Liver (tissue), 9 donors: ENCODE results near the gene ATP11B. TPM values are rescaled to one million over a fixed set of nuclear protein-coding genes. Genes with fewer than 3 reads are reported as not detected.

Experiments
- DNase-seq: peaks from one replicate; pipeline ENCODE4 v3.0.0-alpha.2; 2017; ENCODE audit warnings: low spot score
- H3K27ac ChIP-seq, 2 donors: one replicate each; pipeline ENCODE4 v1.7.0; 2013; ENCODE audit warnings: inconsistent platforms in 2 of 2, low read length in 2 of 2, control low read depth in 1 of 2, low read depth in 1 of 2, mild to moderate bottlenecking in 1 of 2
- H3K27me3 ChIP-seq, 4 donors: one replicate each; pipeline versions ENCODE4 v1.6.1 to v1.7.0; 2013; ENCODE audit warnings: low read length in 3 of 4, inconsistent platforms in 1 of 4, mild to moderate bottlenecking in 1 of 4, moderate library complexity in 1 of 4; ENCODE audit not compliant: control insufficient read depth in 4 of 4, insufficient read depth in 4 of 4
- H3K36me3 ChIP-seq, 4 donors: one replicate each; pipeline versions ENCODE4 v1.6.1 to v1.7.0; 2013; ENCODE audit warnings: low read length in 3 of 4, mild to moderate bottlenecking in 3 of 4, low read depth in 1 of 4, moderate library complexity in 1 of 4; ENCODE audit not compliant: control insufficient read depth in 4 of 4, insufficient read depth in 3 of 4
- H3K4me1 ChIP-seq, 4 donors: one replicate each; pipeline versions ENCODE4 v1.6.1 to v1.7.0; 2013; ENCODE audit warnings: low read length in 3 of 4, mild to moderate bottlenecking in 3 of 4, moderate library complexity in 1 of 4; ENCODE audit not compliant: control insufficient read depth in 4 of 4, insufficient read depth in 4 of 4
- H3K4me3 ChIP-seq, 3 donors: one replicate each; pipeline versions ENCODE4 v1.6.1 to v1.7.0; 2013; ENCODE audit warnings: low read length in 3 of 3, control low read depth in 1 of 3, low read depth in 1 of 3, mild to moderate bottlenecking in 1 of 3
- H3K9ac ChIP-seq, 2 donors: one replicate each; pipeline ENCODE4 v1.7.0; 2013; ENCODE audit warnings: low read length in 2 of 2, mild to moderate bottlenecking in 2 of 2, moderate library complexity in 2 of 2, control low read depth in 1 of 2, low read depth in 1 of 2
- H3K9me3 ChIP-seq, 4 donors: one replicate each; pipeline versions ENCODE4 v1.6.1 to v1.7.0; 2013; ENCODE audit warnings: low read length in 3 of 4; ENCODE audit not compliant: control insufficient read depth in 4 of 4
- EGR1 ChIP-seq, 2 donors: IDR thresholded peaks; 2 replicates each; pipeline ENCODE4 v1.6.1; 2016 to 2018; ENCODE audit warnings: antibody characterized with exemption in 2 of 2, low read depth in 2 of 2
- FOXA1 ChIP-seq: IDR thresholded peaks from 2 replicates; pipeline ENCODE4 v1.6.1; 2016; ENCODE audit warnings: antibody characterized with exemption
- FOXA2 ChIP-seq: IDR thresholded peaks from 2 replicates; pipeline ENCODE4 v1.6.1; 2016; ENCODE audit warnings: antibody characterized with exemption
- GABPA ChIP-seq, 2 donors: IDR thresholded peaks in 1 of 2; conservative IDR thresholded peaks in 1 of 2; 2 replicates each; pipeline ENCODE4 v1.6.1; 2016; ENCODE audit warnings: antibody characterized with exemption in 2 of 2, mild to moderate bottlenecking in 1 of 2, moderate library complexity in 1 of 2
- HNF4A ChIP-seq, 2 donors: conservative IDR thresholded peaks; 2 replicates each; pipeline ENCODE4 v1.6.1; 2016; ENCODE audit warnings: antibody characterized with exemption in 2 of 2, mild to moderate bottlenecking in 2 of 2
- NR2F2 ChIP-seq: IDR thresholded peaks from 2 replicates; pipeline ENCODE4 v1.6.1; 2016; ENCODE audit warnings: antibody characterized with exemption
- RAD21 ChIP-seq, 2 donors: IDR thresholded peaks; 2 replicates each; pipeline ENCODE4 v1.6.1; 2016; ENCODE audit warnings: antibody characterized with exemption in 2 of 2, mild to moderate bottlenecking in 2 of 2
- RXRA ChIP-seq, 2 donors: IDR thresholded peaks; 2 replicates each; pipeline ENCODE4 v1.6.1; 2017 to 2018; ENCODE audit warnings: antibody characterized with exemption in 2 of 2, mild to moderate bottlenecking in 1 of 2
- SP1 ChIP-seq: IDR thresholded peaks from 2 replicates; pipeline ENCODE4 v1.6.1; 2018; ENCODE audit warnings: antibody characterized with exemption, mild to moderate bottlenecking
- TAF1 ChIP-seq: conservative IDR thresholded peaks from 2 replicates; pipeline ENCODE4 v1.6.1; 2016; ENCODE audit warnings: antibody characterized with exemption, mild to moderate bottlenecking
- YY1 ChIP-seq: IDR thresholded peaks from 2 replicates; pipeline ENCODE4 v1.6.1; 2016; ENCODE audit warnings: antibody characterized with exemption, mild to moderate bottlenecking
- whole genome bisulfite sequencing: extraction: QIAGEN DNeasy Blood & Tissue Kit; methylation state at CpG from one replicate; pipeline ENCODE4 v1.1.7; 2013; 5-methylcytosine and 5-hydroxymethylcytosine counted together
- polyA plus RNA-seq, 2 donors: library from polyadenylated mRNA; stranded (reverse) in 1 of 2; unstranded in 1 of 2; fragments of 200-250 nt in 1 of 2; fragments of >200 nt in 1 of 2; fragmentation: Nextera tagmentation in 1 of 2; extraction: Ambion mirVana in 1 of 2; gene quantifications; one replicate each; pipeline versions ENCODE4 v1.2.1 to v1.2.3, GENCODE V29; 2013 to 2015
- total RNA-seq, 2 donors: library from RNA; depleted of rRNA; stranded (reverse); fragments of >200 nt; gene quantifications; one replicate each; pipeline ENCODE4 v1.2.3, GENCODE V29; 2014
- TF ChIP-seq, protein P1 (sequence below): IDR thresholded peaks from 2 replicates; pipeline ENCODE4 v1.6.1; 2016; ENCODE audit warnings: antibody characterized with exemption
- TF ChIP-seq, protein P2 (sequence below): IDR thresholded peaks from 2 replicates; pipeline ENCODE4 v1.6.1; 2016; ENCODE audit warnings: antibody characterized with exemption, mild to moderate bottlenecking
- TF ChIP-seq, protein P3 (sequence below): fragments of 150-350 bp; IDR thresholded peaks from 2 replicates; pipeline ENCODE4 v1.5.1; 2017; ENCODE audit warnings: improper control_type of control experiment, low read depth, low read length; ENCODE audit not compliant: missing input control
- donor health status: healthy.
- donor health status: healthy.
- donor health status: healthy.
- donor health status: healthy.
- donor health status: healthy.

Gene ATP11B
- total and polyA plus RNA-seq, 4 donors = 5.9 to 49.6 (median 19.0) TPM

DNA sequence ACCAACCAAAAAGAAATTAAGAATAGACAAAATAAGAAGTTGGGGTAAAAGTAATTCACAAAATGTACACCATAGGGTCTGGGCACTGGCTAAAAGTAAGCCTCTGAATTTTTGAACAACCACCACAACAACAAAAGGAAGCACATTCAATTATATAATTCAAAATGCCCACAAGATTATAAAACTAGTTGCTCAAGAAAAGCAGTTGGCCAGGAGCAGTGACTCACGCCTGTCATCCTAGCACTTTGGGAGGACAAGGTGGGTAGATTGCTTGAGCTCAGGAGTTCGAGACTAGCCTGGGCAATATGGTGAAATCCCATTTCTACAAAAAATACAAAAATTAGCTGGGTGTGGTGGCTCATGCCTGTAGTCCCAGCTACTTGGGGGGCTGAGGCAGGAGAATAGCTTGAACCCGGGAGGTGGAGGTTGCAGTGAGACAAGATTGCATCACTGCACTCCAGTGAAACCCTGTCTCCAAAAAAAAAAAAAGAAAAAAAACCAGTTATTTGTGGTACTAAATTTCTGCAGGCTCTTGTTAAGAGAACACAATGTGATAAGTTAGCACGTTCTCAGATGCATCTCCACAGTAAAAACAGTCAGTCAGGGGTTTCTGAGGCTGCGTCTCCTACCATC is 6.6 kb upstream of the ATP11B start:
- Histone ChIP-seq H3K9ac (no peak overlapping the region), H3K4me1 (no peaks in the 10 kb centered on the region), H3K27me3 (no peaks in the 10 kb centered on the region), H3K9me3 (no peaks in the 10 kb centered on the region), H3K36me3 (no peaks in the 10 kb centered on the region), H3K27ac (no peak overlapping the region), H3K4me3 (no peak overlapping the region)
- TF ChIP-seq EGR1 (IDR thresholded peaks at IDR 0.05; ENCODE audit: low read depth in 2 of 2) = no peak
- TF ChIP-seq, protein P1, sequence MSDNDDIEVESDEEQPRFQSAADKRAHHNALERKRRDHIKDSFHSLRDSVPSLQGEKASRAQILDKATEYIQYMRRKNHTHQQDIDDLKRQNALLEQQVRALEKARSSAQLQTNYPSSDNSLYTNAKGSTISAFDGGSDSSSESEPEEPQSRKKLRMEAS = no peak
- TF ChIP-seq GABPA (IDR thresholded peaks at IDR 0.05 in 1 of 2, conservative IDR thresholded peaks at IDR 0.05 in 1 of 2) = no peak
- no peak for TF ChIP-seq NR2F2
- TF ChIP-seq RAD21 (IDR thresholded peaks at IDR 0.05) = no peak
- TF ChIP-seq YY1 = no peak
- TF ChIP-seq, protein P2, sequence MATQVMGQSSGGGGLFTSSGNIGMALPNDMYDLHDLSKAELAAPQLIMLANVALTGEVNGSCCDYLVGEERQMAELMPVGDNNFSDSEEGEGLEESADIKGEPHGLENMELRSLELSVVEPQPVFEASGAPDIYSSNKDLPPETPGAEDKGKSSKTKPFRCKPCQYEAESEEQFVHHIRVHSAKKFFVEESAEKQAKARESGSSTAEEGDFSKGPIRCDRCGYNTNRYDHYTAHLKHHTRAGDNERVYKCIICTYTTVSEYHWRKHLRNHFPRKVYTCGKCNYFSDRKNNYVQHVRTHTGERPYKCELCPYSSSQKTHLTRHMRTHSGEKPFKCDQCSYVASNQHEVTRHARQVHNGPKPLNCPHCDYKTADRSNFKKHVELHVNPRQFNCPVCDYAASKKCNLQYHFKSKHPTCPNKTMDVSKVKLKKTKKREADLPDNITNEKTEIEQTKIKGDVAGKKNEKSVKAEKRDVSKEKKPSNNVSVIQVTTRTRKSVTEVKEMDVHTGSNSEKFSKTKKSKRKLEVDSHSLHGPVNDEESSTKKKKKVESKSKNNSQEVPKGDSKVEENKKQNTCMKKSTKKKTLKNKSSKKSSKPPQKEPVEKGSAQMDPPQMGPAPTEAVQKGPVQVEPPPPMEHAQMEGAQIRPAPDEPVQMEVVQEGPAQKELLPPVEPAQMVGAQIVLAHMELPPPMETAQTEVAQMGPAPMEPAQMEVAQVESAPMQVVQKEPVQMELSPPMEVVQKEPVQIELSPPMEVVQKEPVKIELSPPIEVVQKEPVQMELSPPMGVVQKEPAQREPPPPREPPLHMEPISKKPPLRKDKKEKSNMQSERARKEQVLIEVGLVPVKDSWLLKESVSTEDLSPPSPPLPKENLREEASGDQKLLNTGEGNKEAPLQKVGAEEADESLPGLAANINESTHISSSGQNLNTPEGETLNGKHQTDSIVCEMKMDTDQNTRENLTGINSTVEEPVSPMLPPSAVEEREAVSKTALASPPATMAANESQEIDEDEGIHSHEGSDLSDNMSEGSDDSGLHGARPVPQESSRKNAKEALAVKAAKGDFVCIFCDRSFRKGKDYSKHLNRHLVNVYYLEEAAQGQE = no peak
- WGBS = 83% methylated on average over 5 of the region's 5 CpGs
- no peak for DNase-seq

DNA sequence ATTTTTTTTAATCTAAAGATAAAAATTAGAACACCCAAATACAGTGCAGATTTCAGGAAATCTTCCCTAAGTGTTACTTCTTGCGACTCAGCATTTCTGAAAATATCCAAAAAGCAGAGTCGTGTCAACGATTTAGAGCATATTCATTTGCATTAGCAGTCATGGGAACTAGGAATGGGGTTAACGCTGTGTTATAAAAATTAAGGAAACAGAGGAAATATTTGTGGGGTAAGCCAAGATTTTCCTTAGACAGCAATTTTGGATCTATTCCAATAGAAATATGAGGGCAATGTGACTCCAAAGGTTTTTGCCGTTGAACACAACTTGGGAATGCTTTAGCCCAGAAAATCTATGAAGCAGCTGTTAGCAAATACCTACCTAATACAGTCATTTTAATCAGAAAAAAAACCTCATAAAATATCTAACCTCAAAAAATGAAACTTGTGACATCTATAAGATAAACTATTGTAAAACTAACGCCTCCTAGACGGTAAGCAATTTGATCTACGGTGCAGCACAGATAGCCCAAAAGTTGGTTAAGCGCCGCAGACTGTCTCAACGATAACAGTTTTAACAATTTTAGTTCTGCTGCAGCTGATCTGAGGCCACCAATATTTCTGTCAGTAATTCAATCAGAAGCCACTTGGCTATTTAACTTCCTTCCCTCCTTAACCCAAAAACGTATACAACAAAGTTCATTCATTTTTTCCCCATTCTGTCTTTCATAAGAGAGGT is 5.8 kb upstream of the ATP11B start:
- 82% methylated on average over 12 of the region's 12 CpGs for WGBS
- H3K4me1 ChIP-seq = peaks cover 0 to 2% (median under 1%) of the 10 kb centered on the region in 4 donors

More for the DNA sequence above, 5.8 kb upstream of the ATP11B start:
- Histone ChIP-seq H3K27ac (no peak overlapping the region), H3K9ac (no peak overlapping the region), H3K9me3 (no peaks in the 10 kb centered on the region), H3K36me3 (no peaks in the 10 kb centered on the region), H3K27me3 (no peaks in the 10 kb centered on the region), H3K4me3 (no peak overlapping the region)
- no peak for TF ChIP-seq NR2F2
- TF ChIP-seq SP1 = no peak
- no peak for TF ChIP-seq HNF4A (conservative IDR thresholded peaks at IDR 0.05)
- no peak for TF ChIP-seq RAD21 (IDR thresholded peaks at IDR 0.05)
- TF ChIP-seq FOXA1 = no peak
- TF ChIP-seq RXRA (IDR thresholded peaks at IDR 0.05) = no peak
- TF ChIP-seq, protein P1 = no peak
- TF ChIP-seq FOXA2 = no peak
- TF ChIP-seq YY1 = no peak
- no peak for TF ChIP-seq EGR1 (IDR thresholded peaks at IDR 0.05; ENCODE audit: low read depth in 2 of 2)
- TF ChIP-seq, protein P3, sequence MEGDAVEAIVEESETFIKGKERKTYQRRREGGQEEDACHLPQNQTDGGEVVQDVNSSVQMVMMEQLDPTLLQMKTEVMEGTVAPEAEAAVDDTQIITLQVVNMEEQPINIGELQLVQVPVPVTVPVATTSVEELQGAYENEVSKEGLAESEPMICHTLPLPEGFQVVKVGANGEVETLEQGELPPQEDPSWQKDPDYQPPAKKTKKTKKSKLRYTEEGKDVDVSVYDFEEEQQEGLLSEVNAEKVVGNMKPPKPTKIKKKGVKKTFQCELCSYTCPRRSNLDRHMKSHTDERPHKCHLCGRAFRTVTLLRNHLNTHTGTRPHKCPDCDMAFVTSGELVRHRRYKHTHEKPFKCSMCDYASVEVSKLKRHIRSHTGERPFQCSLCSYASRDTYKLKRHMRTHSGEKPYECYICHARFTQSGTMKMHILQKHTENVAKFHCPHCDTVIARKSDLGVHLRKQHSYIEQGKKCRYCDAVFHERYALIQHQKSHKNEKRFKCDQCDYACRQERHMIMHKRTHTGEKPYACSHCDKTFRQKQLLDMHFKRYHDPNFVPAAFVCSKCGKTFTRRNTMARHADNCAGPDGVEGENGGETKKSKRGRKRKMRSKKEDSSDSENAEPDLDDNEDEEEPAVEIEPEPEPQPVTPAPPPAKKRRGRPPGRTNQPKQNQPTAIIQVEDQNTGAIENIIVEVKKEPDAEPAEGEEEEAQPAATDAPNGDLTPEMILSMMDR = no peak
- no peak for TF ChIP-seq TAF1
- TF ChIP-seq, protein P2 = no peak
- no peak for TF ChIP-seq GABPA (IDR thresholded peaks at IDR 0.05 in 1 of 2, conservative IDR thresholded peaks at IDR 0.05 in 1 of 2)
- no peak for DNase-seq
